HepG2 (cell line): Measurements from ENCODE around the gene PPIG. TPM values are rescaled to one million over a fixed set of nuclear protein-coding genes. Genes with fewer than 3 reads are reported as not detected.
"Not testable (repeated sequence)": the region's sequence is repeated elsewhere in the genome, so short reads cannot be mapped to it uniquely, and the experiment has no call there.

Experiments
- ATAC-seq: fragments of 200-7000 bp; cut with Tn5 transposase; 3 replicates; pipeline ENCODE4 v1.9.1; 2020; ENCODE audit warnings: mild to moderate bottlenecking, moderate library complexity
- BruUV-seq: library from RNA; stranded (reverse); fragments of 400-500 nt; replicated peaks from 2 replicates; lab custom pipeline; 2021; lab: Mats Ljungman, UMichigan
- CTCF ChIA-PET: fragments of 300-600 bp; formaldehyde crosslinking; extraction: SDS; loops from one replicate; lab custom pipeline; 2021; ENCODE audit warnings: low total read pairs, inconsistent platforms, low intra/inter-chr PET ratio; lab: Yijun Ruan, JAX
- POLR2A ChIA-PET: fragments of 350-600 bp; sonication (Branson Sonifier 250); formaldehyde crosslinking; loops from one replicate; lab custom pipeline; 2020; ENCODE audit warnings: antibody characterized with exemption, inconsistent platforms; lab: Yijun Ruan, JAX
- DNase-seq: peaks from one replicate; pipeline ENCODE4 v3.0.0-alpha.2; 2015; ENCODE audit warnings: low spot score
- FAIRE-seq: peaks from 3 replicates; lab custom pipeline; 2011; peaks lifted over from hg19 to GRCh38; lab: Jason Lieb, UNC
- H2AFZ ChIP-seq: one replicate; pipeline ENCODE4 v1.6.1; 2011; ENCODE audit warnings: low read length, inconsistent platforms
- H3K27ac ChIP-seq: fragments of 300-600 bp; 3 replicates; pipeline ENCODE4 v1.8.0; 2011; ENCODE audit warnings: mixed run types, mild to moderate bottlenecking, mixed read lengths, low read length, inconsistent platforms; ENCODE audit not compliant: insufficient read depth; ENCODE audit errors: extremely low read length
- H3K27me3 ChIP-seq, 2 experiments: fragments of 200-600 bp in 1 of 2; 2 replicates in 1 of 2; 3 replicates in 1 of 2; pipeline versions ENCODE4 v1.6.0 to v1.8.0; 2011; ENCODE audit warnings: low read length in 2 of 2, mild to moderate bottlenecking in 2 of 2, moderate library complexity in 2 of 2, inconsistent platforms in 1 of 2; ENCODE audit not compliant: insufficient read depth in 2 of 2, control insufficient read depth in 1 of 2
- H3K36me3 ChIP-seq, 2 experiments: fragments of 200-600 bp in 1 of 2; replicated peaks in 1 of 2; 2 replicates in 1 of 2; 3 replicates in 1 of 2; pipeline versions ENCODE4 v1.5.1 to v1.8.0; 2011; ENCODE audit warnings: low read length in 2 of 2, inconsistent platforms in 1 of 2; ENCODE audit not compliant: insufficient read depth in 2 of 2, control insufficient read depth in 1 of 2
- H3K4me1 ChIP-seq: 2 replicates; pipeline ENCODE4 v1.5.1; 2012; ENCODE audit warnings: low read length, inconsistent platforms; ENCODE audit not compliant: insufficient read depth
- H3K4me2 ChIP-seq: 2 replicates; pipeline ENCODE4 v1.6.0; 2011; ENCODE audit warnings: low read depth, low read length, inconsistent platforms
- H3K4me3 ChIP-seq, 3 experiments: fragments of 200-600 bp in 1 of 3; sonication (generic), shearing (Covaris generic) in 1 of 3; replicated peaks in 1 of 3; 2 replicates each; pipeline ENCODE4 v1.5.1; 2011 to 2016; ENCODE audit warnings: low read length in 3 of 3, inconsistent platforms in 2 of 3, low read depth in 2 of 3, mild to moderate bottlenecking in 2 of 3, control low read depth in 1 of 3, mixed read lengths in 1 of 3; ENCODE audit not compliant: insufficient read depth in 1 of 3
- H3K79me2 ChIP-seq: one replicate; pipeline ENCODE4 v1.6.1; 2011; ENCODE audit warnings: low read length, inconsistent platforms; ENCODE audit not compliant: insufficient read depth
- H3K9ac ChIP-seq: 2 replicates; pipeline ENCODE4 v1.6.0; 2011; ENCODE audit warnings: mild to moderate bottlenecking, low read depth, low read length, inconsistent platforms; ENCODE audit not compliant: insufficient read depth
- H3K9me3 ChIP-seq: 2 replicates; pipeline ENCODE4 v1.5.1; 2012; ENCODE audit warnings: mild to moderate bottlenecking, low read length
- H4K20me1 ChIP-seq: 2 replicates; pipeline ENCODE4 v1.6.0; 2011; ENCODE audit warnings: inconsistent platforms, mild to moderate bottlenecking, low read length, moderate library complexity; ENCODE audit not compliant: insufficient read depth
- ARID4A ChIP-seq: sonication (generic); formaldehyde crosslinking; IDR thresholded peaks from 2 replicates; pipeline ENCODE4 v1.5.0; 2020; ENCODE audit warnings: mild to moderate bottlenecking, missing genetic modification reagents, borderline replicate concordance
- KDM2A ChIP-seq: sonication (generic); formaldehyde crosslinking; IDR thresholded peaks from 2 replicates; pipeline ENCODE4 v1.4.0; 2020; ENCODE audit warnings: low read depth, missing genetic modification reagents, borderline replicate concordance
- MTA3 ChIP-seq: sonication (generic); formaldehyde crosslinking; IDR thresholded peaks from 2 replicates; pipeline ENCODE4 v1.4.0; 2020; ENCODE audit warnings: missing genetic modification reagents
- NFE2L2 ChIP-seq: fragments of 150-350 bp; IDR thresholded peaks from 2 replicates; pipeline ENCODE4 v1.6.1; 2014; ENCODE audit warnings: low read length
- NR3C1 ChIP-seq: sonication (generic); formaldehyde crosslinking; IDR thresholded peaks from 2 replicates; pipeline ENCODE4 v1.4.0; 2020; ENCODE audit warnings: missing genetic modification reagents
- SCMH1 ChIP-seq: sonication (generic); formaldehyde crosslinking; IDR thresholded peaks from 2 replicates; pipeline ENCODE4 v1.9.0; 2021; ENCODE audit warnings: missing genetic modification reagents, mild to moderate bottlenecking, borderline replicate concordance
- U2AF1 ChIP-seq: fragments of 200-400 bp; formaldehyde crosslinking; optimal IDR thresholded peaks from 2 replicates; pipeline ENCODE3; 2017; ENCODE audit warnings: mild to moderate bottlenecking, low read depth, low read length
- ZNF607 ChIP-seq: sonication (generic); formaldehyde crosslinking; IDR thresholded peaks from 2 replicates; pipeline ENCODE4 v1.5.1; 2020; ENCODE audit warnings: missing genetic modification reagents, mild to moderate bottlenecking, borderline replicate concordance
- ZNF629 ChIP-seq: sonication (generic); formaldehyde crosslinking; conservative IDR thresholded peaks from 2 replicates; pipeline ENCODE4 v1.5.0; 2020; ENCODE audit warnings: missing genetic modification reagents
- ZNF713 ChIP-seq: sonication (generic); formaldehyde crosslinking; IDR thresholded peaks from 2 replicates; pipeline ENCODE4 v1.4.0; 2020; ENCODE audit warnings: mild to moderate bottlenecking, missing genetic modification reagents
- WGBS: methylation state at CpG from one replicate; pipeline ENCODE4 v1.1.6; 2017; ENCODE audit warnings: low lambda C conversion rate; 5-methylcytosine and 5-hydroxymethylcytosine counted together
- in situ Hi-C: cut with HindIII; loops from 2 replicates; pipeline ENCODE4 v1.10.0; 2017; ENCODE audit warnings: low pct_unique_long_range_greater_than_20kb; ENCODE audit not compliant: extremely low pct_ligation_motif_present
- intact Hi-C: fragments of 100-400 bp; cut with micrococcal nuclease; formaldehyde crosslinking; loops from one replicate; pipeline ENCODE4 v1.10.0; 2022; ENCODE audit not compliant: unreplicated experiment
- polyA plus RNA-seq, 8 experiments: library from polyadenylated mRNA; depleted of rRNA in 3 of 8; stranded (reverse) in 7 of 8; unstranded in 1 of 8; fragments of >200 nt; fragmentation: Illumina TruSeq in 4 of 8; extraction: Trizol in 4 of 8; gene quantifications; 2 replicates each; pipeline versions ENCODE4 v1.2.1 to v1.2.3, GENCODE V29; 2011 to 2016; ENCODE audit warnings: low read depth in 4 of 8, missing spikeins in 1 of 8, mixed read lengths in 1 of 8; ENCODE audit not compliant: insufficient read depth in 1 of 8
- total RNA-seq, 5 experiments: library from RNA; depleted of rRNA; stranded (reverse); fragments of >200 nt; fragmentation: Illumina TruSeq; extraction: Trizol; gene quantifications; 2 replicates each; pipeline ENCODE4 v1.2.3, GENCODE V29; 2016; ENCODE audit warnings: low read depth in 1 of 5

The PPIG gene
- total and polyA plus RNA-seq, 2 of the 13 experiments (the other 11 are each of a cell fraction or from before 2014, with no cell fraction given): 31.3 to 81.0 TPM

DNA sequence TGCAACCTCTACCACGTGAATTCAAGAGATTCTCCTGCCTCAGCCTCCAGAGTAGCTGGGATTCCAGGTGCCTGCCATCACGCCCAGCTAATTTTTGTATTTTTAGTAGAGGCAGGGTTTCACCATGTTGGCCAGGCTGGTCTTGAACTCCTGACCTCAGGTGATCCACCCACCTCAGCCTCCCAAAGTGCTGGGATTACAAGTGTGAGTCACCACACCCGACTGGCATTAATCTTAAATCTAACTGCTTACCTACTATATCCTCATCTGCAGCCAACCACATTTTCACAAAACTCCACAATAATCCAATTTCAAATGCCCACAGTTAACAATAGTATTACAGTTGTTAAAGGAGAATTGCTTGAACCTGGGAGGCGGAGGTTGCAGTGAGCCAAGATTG, 13.4 kb upstream of the PPIG start:
- H3K9me3 ChIP-seq, H3K27me3 ChIP-seq, POLR2A ChIA-PET, ATAC-seq, in situ Hi-C loops, H4K20me1 ChIP-seq, H3K4me3 ChIP-seq, H3K9ac ChIP-seq, FAIRE-seq, DNase-seq, CTCF ChIA-PET, H2AFZ ChIP-seq, H3K4me2 ChIP-seq, H3K27ac ChIP-seq, H3K36me3 ChIP-seq, BruUV-seq: not testable (repeated sequence)
- 94% methylated on average over 4 of the region's 4 CpGs for WGBS
- H3K79me2 ChIP-seq: peaks cover 24% of the 10 kb centered on the region
- intact Hi-C loops: loop anchor here (5.0 kb wide), 2 partner anchors 93 to 112 kb away; partner anchors contain the start of gene BBS5
- peaks cover 21% of the 10 kb centered on the region for H3K4me1 ChIP-seq

DNA sequence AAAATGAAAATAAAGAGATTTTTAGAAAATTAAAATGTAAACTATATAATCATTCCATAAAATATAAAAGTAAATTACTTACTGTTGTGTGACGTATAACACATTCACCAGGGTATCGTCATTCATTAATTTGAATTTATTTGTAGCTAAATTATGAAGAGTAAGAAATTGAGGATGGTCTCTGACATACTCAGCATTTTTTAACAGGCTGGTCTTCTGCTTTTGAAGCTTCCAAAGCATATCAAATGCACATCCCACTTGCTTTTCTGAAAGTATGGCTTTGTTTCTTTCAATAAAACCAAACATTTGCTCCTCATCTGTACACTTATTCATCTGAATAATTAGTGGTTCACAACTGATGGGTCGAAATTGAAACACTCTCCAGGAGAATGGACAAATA, 12.6 kb upstream of the PPIG start:
- Histone ChIP-seq H3K27me3 (no peaks in the 10 kb centered on the region; a peak in 1 of 5 replicates), H2AFZ (no peak overlapping the region), H4K20me1 (no peaks in the 10 kb centered on the region), H3K4me1 (peaks cover 21% of the 10 kb centered on the region), H3K9ac (no peak overlapping the region), H3K4me2 (peak overlapping the region; percentile 93), H3K4me3 (no peak overlapping the region), H3K79me2 (peaks cover 24% of the 10 kb centered on the region), H3K27ac (no peak overlapping the region), H3K9me3 (no peaks in the 10 kb centered on the region), H3K36me3 (no peaks in the 10 kb centered on the region; a peak in 1 of 5 replicates)
- ChIA-PET POLR2A (interaction anchor here (3.5 kb wide), 1 partner anchor 13 kb away, joined by 21 read pairs; the partner anchor contains the start of gene PPIG), CTCF (no interaction called here)
- 95% methylated on average over 3 of the region's 3 CpGs for WGBS
- in situ Hi-C loops (no loop called here), intact Hi-C loops (loop anchor here (5.0 kb wide), 2 partner anchors 94 to 111 kb away; partner anchors contain the start of gene BBS5)
- no peak for TF ChIP-seq SCMH1
- TF ChIP-seq MTA3 (CRISPR knock-in tag): no peak
- no peak for TF ChIP-seq ZNF629 (CRISPR knock-in tag)
- TF ChIP-seq NFE2L2: no peak
- no peak for TF ChIP-seq ZNF713 (CRISPR knock-in tag)
- TF ChIP-seq U2AF1: no peak
- no peak for TF ChIP-seq ARID4A (CRISPR knock-in tag)
- TF ChIP-seq KDM2A: no peak
- TF ChIP-seq NR3C1 (CRISPR knock-in tag): no peak
- no peak for TF ChIP-seq ZNF607 (CRISPR knock-in tag)
- FAIRE-seq (no peak), DNase-seq (no peak), ATAC-seq (no peak)
- no TSS peak for BruUV-seq
